Stimulated activated CD8-positive, alpha-beta memory T cell treated with anti-CD3 and anti-CD28 coated beads, Interleukin-15, amount 100 ng/mL, for 48 hours (primary cell): ENCODE results near the gene ATG10.

Experiments
- DNase-seq, 2 donors: peaks; one replicate each; pipeline ENCODE4 v3.0.0-alpha.2; 2020; ENCODE audit warnings: low read depth in 2 of 2

Gene ATG10

DNA sequence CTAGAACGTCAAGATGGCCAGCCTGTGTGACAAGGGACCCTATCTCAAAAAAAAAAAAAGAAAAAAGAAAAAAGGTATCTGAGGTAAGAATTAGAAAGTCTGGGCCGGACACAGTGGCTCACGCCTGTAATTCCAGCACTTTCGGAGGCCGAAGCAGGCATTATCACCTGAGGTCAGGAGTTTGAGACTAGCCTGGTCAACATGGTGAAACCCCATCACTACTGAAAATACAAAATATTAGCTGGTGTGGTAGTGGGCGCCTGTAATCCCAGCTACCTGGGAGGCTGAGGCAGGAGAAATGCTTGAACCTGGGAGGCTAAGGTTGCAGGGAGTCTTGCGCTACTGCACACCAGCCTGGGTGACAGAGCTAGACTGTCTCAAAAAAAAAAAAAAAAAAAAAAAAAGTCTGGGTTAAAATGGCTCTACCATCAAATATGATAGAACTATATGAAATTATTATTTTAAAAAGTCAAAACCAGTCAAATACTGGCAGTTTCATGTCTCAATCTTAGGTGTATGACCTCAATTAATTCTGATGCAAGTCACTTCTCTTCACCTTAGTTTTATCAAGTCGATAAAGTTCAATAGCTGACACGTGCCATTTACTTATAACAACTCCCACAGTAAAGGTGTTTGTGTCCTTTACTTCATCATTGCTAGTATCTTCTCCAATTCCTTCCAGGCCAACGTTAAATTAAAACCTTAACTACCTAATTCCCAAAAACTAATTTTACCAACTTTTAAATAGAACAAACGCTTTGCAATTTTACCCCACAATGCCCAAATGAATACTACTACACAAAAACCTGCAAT lies 305.2 kb downstream of the ATG10 start:
- no peak for DNase-seq

DNA sequence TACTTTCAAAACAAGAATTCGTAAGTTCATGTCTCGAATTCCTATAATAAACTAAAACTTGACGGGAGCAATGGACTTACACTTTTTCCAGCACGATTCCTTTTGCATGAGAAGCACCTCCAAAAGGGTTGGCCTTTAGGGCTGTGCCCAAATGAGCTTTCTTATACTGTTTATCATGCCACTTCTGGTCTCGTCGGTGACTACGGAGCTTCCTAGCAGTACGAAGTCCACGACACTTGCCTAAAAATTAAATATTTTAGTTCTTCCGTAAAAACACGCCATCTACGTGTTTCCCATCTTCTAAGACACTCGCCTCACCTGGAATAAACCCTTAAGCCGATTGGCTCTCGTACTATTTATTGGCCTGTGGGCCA lies 305.8 kb downstream of the ATG10 start:
- no peak for DNase-seq

DNA sequence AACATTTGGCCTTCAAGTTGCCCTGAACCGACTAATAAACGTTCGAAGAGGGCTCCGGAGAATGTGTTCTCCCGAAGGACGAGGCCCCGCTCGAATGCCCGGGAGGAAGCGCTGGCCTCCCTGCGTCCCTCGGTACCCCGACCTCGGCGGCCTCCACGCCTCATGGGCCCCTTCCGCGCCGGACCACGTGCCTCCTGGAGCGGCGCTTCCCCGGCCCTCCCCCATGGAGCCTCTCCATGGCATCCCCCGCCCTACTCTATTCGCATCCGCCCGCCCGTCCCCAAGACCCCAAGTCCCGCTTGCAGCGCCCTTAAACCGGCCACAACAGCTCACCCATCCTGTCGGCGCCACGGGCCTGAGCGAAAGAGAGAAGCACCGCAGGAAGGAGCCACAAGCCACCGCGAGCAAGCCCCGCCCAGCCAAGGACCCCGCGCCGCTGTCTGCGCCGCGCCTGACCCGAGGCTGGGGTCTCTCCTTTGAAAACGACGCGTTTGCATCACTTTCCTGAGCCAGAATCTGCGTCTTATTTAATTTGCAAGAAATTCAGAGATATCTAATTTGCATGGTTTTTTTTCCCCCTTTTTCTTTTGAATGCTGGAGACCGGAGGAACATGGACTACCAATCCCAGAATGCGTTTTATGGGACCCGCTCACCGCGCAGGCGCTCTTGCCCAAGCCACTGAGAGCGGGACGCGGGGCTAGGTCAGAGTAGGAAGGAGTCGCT lies 306.3 kb downstream of the ATG10 start, which contains the start of gene RPS23:
Gene RPS23 (minus strand): TSS at position 368 of the 724 bp plus-strand sequence. CDS start 31 bp downstream, at position 337.
- peak; percentile 75 to 82 for DNase-seq

DNA sequence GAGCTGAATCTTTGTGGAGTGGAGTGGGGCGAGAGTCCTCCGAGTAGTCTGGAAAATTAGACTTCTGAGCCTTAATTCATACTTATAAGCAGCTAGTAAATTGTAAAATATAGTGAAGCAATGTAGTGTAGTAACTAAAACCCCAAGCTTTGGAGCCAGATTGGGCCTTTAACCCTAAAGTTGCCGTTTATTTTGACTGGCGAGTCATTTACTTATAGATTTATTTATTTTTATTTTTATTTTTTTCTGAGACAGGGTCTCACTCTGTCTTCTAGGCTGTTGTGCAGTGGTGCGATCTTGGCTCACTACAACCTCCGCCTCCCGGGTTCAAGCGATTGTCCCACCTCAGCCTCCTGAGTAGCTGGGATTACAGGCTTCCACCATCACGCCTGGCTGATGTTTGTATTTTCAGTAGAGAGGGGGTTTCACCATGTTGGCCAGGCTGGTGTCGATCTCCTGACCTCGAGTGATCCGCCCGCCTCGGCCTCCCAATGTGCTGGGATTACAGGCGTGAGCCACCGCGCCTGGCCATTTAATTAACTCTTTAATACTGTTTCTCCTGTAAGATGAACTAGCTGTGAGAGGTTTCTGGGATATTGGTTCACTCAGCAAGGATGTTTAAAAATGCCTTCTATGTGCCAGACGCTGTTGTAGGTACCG lies 307.0 kb downstream of the ATG10 start:
- no peak for DNase-seq

DNA sequence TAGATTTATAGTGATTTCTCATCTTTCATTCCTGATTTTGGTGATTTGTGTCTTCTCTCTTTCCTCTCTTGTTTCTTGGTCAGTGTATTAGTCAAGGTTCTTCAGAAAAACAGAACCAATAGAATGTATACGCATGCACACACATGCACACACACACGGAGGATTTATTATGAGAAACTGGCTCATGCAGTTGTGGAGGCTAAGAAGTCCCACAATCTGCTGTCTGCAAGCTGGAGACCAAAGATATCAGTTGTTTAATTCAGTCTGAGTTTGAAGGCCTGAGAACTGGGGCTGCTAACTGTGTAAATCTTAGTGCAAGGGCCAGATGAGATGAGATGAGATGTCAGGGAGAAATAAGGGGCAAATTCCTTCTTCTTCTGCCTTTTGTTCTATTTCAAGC lies 312.1 kb downstream of the ATG10 start:
- no peak for DNase-seq

DNA sequence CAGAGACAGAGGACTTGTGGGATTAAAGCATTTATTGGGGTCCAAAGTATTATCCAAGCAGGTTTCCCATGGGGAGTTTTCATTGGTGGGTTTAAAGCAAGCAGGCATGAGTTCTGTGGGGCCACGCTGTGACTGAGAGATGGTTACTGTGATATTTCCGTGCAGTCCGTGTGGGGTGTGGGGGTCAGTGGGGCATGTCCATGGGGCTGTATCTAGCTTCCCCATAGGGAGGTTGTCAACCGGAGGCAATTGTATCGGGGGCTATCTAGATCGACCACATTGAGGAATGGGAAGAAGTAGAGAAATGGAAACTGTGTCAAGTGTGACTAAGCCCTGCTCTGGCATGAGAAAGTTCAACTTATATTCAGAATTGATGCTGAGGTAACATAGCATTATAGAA lies 313.4 kb downstream of the ATG10 start:
- no peak for DNase-seq

DNA sequence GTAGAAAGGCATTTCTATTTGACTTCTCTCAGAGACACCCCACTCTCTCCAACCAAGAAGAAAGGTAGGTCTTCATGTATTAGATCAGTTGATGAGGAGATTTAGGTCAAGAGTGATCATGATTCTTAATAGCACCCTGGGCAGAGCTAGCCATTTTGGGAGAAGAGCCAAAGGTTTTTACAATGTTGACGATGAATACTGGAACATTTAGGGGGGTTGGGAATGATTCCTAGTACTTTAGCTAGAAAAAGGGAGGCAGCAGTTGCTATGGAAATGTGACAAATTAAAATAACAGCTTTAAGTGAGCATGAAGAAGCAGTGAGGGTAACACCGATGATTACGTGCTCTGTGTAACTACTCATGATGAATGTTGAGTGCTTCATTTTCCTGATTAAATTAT lies 315.8 kb downstream of the ATG10 start:
- no peak for DNase-seq

DNA sequence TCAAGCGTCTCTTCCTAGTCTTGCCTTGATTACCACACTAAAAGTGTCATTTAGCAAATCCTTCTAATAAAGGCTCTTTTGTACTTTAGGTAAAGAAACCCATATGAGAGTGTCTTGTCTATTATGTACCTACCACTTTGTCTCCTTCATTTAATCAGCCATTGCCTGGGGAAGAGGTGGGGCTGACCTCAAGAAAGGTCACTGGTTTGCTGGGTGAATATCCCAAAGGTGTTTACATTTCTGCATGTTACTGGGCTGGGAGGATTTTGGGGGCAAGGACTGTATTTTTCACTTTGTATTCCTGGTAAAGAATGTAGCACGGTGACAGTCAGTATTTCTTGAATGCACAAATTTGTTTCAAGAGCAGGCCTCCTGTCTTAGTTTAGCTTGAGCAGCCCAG lies 318.2 kb downstream of the ATG10 start:
- DNase-seq: no peak

DNA sequence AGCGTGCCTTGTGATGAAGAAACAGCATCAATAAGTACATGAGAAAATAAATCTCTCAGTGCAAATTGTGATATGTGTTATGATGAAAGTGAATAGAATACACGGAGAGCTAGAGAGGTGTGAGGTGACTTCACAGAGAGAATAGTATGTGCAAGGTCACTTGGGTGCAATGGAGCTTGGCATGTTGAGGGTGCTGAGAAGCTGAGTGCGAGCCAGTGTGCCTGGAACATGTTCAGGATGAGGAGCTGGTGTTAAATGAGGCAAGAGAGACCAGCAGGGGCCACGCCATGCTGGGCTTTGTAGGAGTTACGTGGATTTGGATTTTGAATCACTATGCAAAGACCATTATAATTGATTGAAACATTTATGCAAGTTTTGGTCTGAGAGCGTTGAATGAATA lies 319.1 kb downstream of the ATG10 start:
- DNase-seq: no peak

DNA sequence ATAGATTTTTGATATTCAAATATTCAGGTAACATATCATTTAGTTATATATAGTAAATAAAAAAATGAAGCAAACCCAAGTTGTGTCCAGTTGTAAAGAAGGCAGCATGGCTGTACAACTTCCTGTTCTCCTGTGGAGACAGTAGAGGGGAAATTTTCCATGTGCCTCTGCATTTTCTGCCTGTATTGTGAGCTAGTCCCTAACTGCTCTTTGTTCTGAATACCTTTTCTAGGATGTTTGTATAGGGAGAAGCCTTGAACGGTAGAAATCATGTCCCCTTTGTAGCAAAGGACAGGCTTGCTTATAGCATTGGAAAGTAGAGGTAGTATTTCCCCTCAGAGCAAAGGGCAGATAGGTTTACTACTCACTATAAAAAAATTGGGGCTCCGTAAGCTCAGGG lies 319.6 kb downstream of the ATG10 start:
- no peak for DNase-seq

DNA sequence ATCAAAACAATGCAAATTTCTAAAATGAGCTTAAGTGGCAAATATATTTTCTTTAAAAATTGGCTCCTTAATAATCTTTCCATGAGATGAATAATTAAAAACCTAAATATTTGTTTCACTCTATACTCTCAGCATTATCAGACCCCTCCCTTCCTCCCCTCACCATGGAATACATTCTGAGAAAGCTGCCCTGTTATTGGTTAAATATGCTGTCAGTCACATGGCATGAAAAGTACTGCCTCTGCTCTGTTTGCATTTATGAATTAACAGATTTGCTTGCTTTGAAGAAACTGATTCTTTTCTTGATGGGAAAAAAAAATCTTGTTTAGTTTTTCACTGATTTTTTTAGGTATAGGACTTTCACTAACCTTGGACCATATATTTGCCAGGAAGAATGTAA lies 323.3 kb downstream of the ATG10 start:
- no peak for DNase-seq

DNA sequence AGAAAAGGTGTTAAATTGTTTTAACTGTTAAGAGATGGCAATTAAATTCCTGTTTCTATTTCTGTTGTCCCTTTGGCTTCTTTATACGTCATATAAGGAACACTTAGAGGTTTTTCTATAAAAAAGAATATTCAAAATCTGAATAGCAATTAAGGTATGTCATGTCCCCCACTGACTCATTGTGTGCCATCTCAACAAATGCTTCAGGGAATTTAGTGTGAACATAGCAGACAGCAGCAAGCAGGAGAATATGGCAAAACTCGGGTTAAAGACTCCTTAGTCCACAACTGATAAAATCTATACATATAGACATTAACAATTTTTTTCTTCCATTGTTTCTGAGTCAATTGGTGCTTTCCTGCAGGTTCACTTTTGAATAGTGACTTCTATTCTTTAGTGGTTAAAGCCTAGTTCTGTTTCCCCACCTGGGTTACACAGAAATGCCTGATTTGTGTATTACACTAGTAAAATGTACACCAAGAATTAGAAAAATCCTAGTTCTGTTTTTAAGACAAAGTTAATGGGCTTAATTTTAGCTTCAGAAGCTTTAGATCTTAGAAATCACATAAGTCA lies 324.2 kb downstream of the ATG10 start:
- no peak for DNase-seq

DNA sequence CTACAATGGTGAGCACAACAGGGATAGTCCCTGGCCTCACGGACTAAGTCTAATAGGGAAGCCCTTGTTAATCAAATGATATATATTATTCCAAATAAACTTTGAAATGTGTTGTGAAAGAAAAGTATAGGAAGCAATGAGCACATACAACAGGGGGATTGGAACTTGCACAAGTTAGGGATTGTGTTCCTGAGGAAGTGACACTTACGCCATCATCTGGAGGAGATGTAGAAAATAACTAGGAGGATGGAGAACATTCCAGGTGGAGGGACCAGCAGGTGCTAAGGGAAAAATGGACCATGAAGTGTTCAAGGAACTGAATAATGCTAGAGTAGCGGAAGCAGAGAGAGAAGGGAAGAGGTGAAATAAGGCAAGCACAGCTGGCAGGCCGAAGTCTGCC lies 325.1 kb downstream of the ATG10 start:
- no peak for DNase-seq

DNA sequence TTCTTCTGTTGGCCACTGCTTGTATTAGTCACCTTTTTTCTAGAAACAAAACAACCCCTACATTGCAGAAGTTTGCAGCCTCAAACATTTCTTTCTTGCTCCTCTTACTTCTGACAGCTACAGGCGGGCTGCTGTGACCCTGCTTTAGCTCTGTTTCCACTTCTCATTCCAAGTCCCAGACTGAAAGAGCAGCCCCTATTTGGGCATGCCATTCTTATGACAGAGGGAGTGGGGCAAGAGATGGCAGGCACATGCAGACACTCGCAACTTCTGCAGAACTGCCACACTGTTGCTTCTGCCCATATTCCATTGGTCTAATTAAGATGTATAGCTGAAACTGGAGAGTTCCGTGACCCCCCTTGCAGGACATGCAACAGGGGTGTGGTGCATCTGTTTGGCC lies 325.9 kb downstream of the ATG10 start:
- no peak for DNase-seq

DNA sequence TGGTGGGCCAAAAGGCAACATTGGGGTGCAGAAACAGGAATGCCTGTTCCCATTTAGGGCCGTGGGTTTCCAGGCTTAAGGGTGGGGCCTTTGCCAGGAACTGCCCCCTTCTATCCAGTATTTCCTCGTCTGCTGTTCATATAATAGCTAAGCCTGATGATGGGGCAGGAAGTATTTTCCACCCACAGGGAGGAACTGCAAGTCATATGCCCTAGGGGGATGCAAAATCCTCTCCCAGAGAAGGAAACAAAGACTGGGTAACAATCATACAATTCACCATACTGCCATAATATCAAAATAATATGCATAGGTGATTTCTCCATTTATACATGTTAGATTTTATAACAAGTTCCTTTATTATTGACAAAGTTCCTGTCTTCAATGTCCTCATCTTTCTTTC lies 326.8 kb downstream of the ATG10 start:
- no peak for DNase-seq

DNA sequence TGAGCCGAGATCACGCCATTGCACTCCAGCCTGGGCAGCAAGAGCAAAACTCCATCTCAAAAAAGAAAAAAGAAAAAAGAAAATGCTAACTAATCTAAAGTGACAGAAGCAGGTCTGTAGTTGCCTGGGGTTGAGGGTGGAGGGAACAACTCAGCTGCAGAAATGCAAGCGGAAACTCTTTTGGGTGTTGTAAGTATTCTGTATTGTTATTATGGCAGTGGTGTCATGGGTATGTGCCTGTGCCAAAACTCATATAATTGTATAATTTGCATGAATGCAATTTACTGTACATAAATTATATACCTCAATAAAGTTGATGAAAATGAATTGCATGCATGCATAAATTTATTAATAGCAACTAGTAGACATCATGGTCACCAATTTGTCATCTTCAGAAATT lies 329.4 kb downstream of the ATG10 start:
- DNase-seq: no peak
